GM12801 (cell line): Measurements from ENCODE around the gene SLC25A33.

Experiments used
- TF ChIP-seq, protein P1 (sequence below): IDR thresholded peaks from one replicate; pipeline ENCODE4 v1.5.1; 2011; ENCODE audit warnings: control low read depth; ENCODE audit not compliant: insufficient read length; ENCODE audit errors: extremely low read depth

SLC25A33 gene

GRCh38 chr1:9595156-9595967 lies 56.1 kb downstream of the SLC25A33 start:
- TF ChIP-seq, protein P1, sequence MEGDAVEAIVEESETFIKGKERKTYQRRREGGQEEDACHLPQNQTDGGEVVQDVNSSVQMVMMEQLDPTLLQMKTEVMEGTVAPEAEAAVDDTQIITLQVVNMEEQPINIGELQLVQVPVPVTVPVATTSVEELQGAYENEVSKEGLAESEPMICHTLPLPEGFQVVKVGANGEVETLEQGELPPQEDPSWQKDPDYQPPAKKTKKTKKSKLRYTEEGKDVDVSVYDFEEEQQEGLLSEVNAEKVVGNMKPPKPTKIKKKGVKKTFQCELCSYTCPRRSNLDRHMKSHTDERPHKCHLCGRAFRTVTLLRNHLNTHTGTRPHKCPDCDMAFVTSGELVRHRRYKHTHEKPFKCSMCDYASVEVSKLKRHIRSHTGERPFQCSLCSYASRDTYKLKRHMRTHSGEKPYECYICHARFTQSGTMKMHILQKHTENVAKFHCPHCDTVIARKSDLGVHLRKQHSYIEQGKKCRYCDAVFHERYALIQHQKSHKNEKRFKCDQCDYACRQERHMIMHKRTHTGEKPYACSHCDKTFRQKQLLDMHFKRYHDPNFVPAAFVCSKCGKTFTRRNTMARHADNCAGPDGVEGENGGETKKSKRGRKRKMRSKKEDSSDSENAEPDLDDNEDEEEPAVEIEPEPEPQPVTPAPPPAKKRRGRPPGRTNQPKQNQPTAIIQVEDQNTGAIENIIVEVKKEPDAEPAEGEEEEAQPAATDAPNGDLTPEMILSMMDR: no peak

DNA sequence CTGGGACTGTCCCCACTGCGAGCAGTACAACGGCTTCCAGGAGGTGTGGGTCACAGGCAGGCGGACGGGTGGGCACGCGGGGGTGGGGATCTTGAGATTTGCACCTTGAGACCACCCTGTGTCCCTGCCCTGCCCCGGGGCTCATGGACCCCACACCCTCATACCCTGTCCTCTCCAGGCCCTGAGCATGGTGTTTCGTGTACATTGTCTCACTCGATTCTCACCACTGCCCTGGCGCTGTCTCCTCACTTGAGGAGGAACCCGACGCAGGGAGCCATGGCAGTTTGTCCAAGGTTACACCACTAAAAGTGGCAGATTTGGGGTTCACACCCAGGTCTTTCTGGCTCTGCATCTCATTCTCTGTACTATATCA lies 56.7 kb downstream of the SLC25A33 start:
- TF ChIP-seq, protein P1: no peak

DNA sequence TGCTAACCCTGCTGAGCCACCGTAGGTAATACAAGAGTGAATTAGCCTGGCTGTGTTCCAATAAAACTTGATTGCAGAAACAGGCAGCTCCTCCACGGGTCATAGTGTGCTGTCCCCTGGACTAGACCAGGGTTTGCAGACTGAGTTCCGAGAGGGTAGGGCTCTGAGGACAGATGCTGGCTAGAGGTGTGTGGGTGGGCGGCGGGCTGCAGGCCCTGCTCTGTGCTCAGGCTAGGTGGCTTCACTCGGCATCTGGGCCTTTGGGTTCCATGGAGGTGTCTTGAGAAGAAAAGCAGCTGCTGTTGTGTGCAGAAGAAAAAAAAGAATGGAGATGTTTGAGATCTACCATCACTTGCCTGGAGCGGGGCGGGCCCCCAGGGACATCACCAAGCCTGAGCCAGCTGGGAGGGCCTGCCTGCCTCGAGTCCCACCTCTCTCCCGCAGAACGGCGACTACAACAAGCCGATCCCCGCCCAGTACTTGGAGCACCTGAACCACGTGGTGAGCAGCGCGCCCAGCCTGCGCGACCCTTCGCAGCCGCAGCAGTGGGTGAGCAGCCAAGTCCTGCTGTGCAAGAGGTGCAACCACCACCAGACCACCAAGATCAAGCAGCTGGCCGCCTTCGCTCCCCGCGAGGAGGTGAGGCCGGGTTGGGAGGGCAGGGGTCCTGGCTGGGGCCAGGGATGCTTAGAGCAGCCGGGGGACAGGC lies 57.3 kb downstream of the SLC25A33 start:
- TF ChIP-seq, protein P1: no peak

GRCh38 chr1:9597361-9598315 lies 58.4 kb downstream of the SLC25A33 start:
- TF ChIP-seq, protein P1: no peak

DNA sequence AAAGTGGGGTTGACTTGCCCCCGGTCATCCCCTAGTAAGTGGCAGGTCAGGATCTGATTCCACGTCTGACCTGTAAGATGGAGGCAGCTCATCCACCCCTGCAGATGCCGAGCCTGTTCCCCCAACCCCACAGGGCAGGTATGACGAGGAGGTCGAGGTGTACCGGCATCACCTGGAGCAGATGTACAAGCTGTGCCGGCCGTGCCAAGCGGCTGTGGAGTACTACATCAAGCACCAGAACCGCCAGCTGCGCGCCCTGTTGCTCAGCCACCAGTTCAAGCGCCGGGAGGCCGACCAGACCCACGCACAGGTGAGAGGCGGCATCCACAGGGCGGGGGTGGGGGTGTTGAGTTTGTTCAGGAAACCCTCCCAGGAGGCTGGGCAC lies 59.0 kb downstream of the SLC25A33 start:
- TF ChIP-seq, protein P1: no peak

- TF ChIP-seq, protein P1: no peak
Observed at GRCh38 chr1:9599741-9600140, 60.5 kb downstream of the SLC25A33 start.
